Measurements from ENCODE around the gene SETD5. TPM values are rescaled to one million over a fixed set of nuclear protein-coding genes. Genes with fewer than 3 reads are reported as not detected.

Gene SETD5
- total RNA-seq, 1 donor from 2014 or later: 124 TPM

DNA sequence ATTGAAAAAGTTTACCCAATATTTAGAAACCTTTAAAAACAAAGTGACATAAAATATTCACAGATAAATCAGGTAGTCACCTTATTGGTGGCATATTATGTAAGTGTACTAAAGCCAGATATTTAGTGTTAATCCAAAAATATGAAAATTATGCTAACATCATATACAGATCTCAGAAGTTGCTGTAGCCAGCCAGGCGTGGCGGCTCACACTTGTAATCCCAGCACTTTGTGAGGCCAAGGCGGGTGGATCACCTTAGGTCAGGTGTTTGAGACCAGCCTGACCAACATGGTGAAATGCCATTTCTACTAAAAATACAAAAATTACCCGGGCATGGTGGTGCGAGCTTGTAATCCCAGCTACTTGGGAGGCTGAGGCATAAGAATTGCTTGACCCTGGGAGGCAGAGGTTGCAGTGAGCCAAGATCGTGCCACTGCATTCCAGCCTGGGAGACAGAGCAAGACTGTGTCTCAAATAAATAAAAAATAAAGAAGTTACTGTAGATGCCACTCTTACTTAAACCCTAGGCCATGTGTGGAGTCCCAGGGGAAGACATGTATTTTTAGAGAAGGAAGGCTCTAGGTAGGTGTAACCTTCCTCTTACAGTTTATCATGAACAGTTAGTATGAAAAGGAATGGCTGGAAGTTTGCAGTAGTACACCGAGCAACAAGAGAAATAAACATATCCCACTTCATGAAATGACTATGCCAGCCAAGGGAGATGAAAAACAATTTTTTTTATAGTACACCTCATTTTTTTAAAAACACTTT lies 9.6 kb downstream of the SETD5 start:
- no peaks in the 10 kb centered on the region for H3K36me3 ChIP-seq
- TF ChIP-seq, protein P1, sequence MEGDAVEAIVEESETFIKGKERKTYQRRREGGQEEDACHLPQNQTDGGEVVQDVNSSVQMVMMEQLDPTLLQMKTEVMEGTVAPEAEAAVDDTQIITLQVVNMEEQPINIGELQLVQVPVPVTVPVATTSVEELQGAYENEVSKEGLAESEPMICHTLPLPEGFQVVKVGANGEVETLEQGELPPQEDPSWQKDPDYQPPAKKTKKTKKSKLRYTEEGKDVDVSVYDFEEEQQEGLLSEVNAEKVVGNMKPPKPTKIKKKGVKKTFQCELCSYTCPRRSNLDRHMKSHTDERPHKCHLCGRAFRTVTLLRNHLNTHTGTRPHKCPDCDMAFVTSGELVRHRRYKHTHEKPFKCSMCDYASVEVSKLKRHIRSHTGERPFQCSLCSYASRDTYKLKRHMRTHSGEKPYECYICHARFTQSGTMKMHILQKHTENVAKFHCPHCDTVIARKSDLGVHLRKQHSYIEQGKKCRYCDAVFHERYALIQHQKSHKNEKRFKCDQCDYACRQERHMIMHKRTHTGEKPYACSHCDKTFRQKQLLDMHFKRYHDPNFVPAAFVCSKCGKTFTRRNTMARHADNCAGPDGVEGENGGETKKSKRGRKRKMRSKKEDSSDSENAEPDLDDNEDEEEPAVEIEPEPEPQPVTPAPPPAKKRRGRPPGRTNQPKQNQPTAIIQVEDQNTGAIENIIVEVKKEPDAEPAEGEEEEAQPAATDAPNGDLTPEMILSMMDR (IDR thresholded peaks at IDR 0.05): no peak
- H3K4me3 ChIP-seq: no peak overlapping the region
- intact Hi-C loops (cut with DNase I): no loop called here
- ATAC-seq (no peak), DNase-seq (no peak)
- H3K4me1 ChIP-seq: peaks cover 73% of the 10 kb centered on the region
- no peak overlapping the region for H3K27ac ChIP-seq
- no peaks in the 10 kb centered on the region for H3K27me3 ChIP-seq
- no peaks in the 10 kb centered on the region for H3K9me3 ChIP-seq

DNA sequence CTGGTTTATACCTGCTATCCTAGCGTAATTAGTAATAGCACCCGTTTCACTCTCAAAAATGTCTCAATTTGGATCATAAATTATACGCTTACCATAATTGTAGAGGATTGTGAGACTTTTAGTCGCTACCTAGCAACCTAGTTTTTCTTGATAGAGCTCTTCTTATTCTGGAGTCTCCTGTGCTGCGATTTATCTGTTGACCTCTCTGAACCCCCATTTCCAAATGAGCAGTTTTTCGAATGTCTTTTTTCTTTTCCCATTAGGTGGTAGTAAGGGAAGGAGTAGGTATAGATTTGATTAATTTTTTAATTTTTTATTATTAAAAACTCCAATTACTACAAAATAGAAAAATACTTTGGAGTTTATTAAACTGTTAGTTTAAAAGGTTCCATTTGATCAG lies 10.6 kb downstream of the SETD5 start:
- Histone ChIP-seq H3K9me3 (no peaks in the 10 kb centered on the region), H3K27ac (no peak overlapping the region), H3K36me3 (no peaks in the 10 kb centered on the region), H3K4me3 (no peak overlapping the region), H3K27me3 (no peaks in the 10 kb centered on the region), H3K4me1 (peaks cover 68% of the 10 kb centered on the region)
- TF ChIP-seq, protein P1 (IDR thresholded peaks at IDR 0.05): no peak
- DNase-seq: no peak
- ATAC-seq: no peak
- intact Hi-C loops (cut with DNase I): no loop called here

DNA sequence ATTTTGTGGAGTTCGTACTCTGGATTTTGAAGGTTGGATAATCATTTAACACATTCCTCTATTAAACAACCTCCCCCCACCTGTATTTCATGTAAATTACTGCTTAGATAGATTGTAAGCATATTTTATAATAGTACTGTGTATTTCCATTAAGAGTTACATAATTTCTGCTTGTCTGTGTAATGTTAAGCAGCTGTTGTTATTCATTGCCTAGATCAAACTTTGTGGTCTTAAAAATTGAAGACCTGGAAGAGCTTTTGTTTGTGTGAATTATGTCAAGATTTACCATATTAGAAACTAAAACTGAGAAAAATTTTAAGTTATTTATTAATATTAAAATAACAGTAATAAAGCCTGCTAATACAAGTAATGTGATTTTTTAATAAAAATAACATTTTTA lies 11.1 kb downstream of the SETD5 start:
- no peak for ATAC-seq
- intact Hi-C loops (cut with DNase I): no loop called here
- no peak for DNase-seq
- Histone ChIP-seq H3K4me1 (peaks cover 63% of the 10 kb centered on the region), H3K27me3 (no peaks in the 10 kb centered on the region), H3K9me3 (no peaks in the 10 kb centered on the region), H3K4me3 (no peak overlapping the region), H3K27ac (no peak overlapping the region), H3K36me3 (no peaks in the 10 kb centered on the region)
- TF ChIP-seq, protein P1 (IDR thresholded peaks at IDR 0.05): no peak

DNA sequence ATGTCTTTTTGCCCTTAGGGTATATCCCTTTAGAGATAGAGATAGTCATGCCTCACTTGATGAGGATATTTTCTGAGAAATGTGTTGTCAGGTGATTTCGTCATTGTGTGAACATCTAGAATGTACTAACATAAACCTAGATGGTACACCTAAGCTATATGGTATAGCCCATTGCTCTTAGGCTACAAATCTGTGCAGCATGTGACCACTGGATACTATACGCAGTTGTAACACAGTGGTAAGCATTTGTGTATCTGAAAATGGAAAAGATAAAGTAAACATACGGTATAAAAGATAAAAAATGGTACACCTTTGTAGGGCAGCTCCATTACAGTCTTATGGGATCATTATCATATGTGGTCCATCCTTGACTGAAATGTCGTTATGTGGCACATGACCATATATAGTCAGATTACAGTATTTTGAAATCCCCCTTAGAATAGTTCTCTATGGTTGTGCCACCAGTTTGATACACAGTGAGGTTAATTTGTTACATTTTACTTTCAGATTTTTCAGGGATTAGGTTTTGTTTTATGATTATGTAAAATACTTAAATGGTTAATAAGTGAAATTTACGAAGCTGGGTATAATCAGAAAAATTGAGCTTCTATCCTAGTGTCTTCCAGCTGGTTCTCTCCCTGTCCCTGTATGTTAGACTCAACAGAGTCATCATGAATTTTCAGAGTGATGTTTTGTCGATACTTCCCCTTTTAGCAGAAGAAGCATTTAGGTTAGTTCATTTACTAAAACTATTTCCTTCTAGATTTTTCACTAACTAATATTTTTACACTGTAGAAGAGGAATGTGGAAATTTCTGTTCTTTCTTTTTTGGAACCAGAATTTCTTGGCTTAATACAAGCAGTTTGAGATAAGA lies 12.8 kb downstream of the SETD5 start:
- H3K36me3 ChIP-seq: no peaks in the 10 kb centered on the region
- H3K4me3 ChIP-seq: no peak overlapping the region
- DNase-seq (no peak), ATAC-seq (no peak)
- H3K27ac ChIP-seq: no peak overlapping the region
- intact Hi-C loops (cut with DNase I): no loop called here
- no peaks in the 10 kb centered on the region for H3K9me3 ChIP-seq
- peaks cover 49% of the 10 kb centered on the region for H3K4me1 ChIP-seq
- TF ChIP-seq, protein P1 (IDR thresholded peaks at IDR 0.05): no peak
- no peaks in the 10 kb centered on the region for H3K27me3 ChIP-seq

DNA sequence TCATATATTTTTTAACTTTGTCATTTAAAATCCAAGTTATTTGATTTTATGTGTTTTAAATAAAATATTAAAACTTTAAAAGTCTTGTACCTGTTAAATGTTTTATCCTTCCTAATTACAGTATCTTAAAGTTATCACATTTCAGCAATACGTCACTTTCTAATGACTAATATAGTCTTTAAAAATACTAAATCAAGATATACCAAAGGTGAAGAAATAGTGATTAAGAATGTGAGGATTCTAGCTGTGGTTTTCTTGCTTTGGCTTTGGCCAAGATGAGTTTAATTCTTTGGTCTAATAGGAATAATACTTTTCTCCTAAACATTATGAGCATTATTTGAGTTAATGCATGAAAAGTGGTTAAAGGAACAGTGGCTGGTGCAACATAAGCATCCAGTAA lies 13.9 kb downstream of the SETD5 start:
- H3K4me1 ChIP-seq: peaks cover 49% of the 10 kb centered on the region

More for the DNA sequence above, 13.9 kb downstream of the SETD5 start:
- ATAC-seq: no peak
- H3K27me3 ChIP-seq: no peaks in the 10 kb centered on the region
- TF ChIP-seq, protein P1 (IDR thresholded peaks at IDR 0.05): no peak
- H3K4me3 ChIP-seq: no peak overlapping the region
- H3K9me3 ChIP-seq: no peaks in the 10 kb centered on the region
- intact Hi-C loops (cut with DNase I): no loop called here
- H3K27ac ChIP-seq: no peak overlapping the region
- DNase-seq: no peak
- peaks cover 11% of the 10 kb centered on the region for H3K36me3 ChIP-seq

Measured in upper lobe of right lung (tissue), 1 donor.